Measurements from ENCODE around the gene SLC39A1. TPM values are rescaled to one million over a fixed set of nuclear protein-coding genes. Genes with fewer than 3 reads are reported as not detected.

SLC39A1 gene
- polyA plus RNA-seq, 1 experiment = 84.0 TPM

DNA sequence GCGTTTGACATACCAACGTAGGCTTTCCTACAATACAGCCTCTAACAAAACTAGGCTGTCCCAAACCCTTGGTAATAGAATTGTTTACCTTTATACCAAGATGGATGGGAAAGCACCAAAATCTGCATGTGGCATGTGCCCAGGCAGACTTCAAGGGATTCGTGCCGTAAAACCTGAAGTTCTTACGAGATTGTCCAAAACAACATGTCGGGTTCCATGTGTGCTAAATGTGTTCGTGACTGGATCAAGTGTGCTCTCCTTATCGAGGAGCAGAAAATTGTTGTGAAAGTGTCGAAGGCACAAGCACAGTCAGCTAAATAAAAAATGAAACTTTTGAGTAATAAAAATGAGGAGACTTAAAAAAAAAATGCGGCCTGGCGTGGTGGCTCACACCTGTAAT is 32.3 kb upstream of the SLC39A1 start:
- TF ChIP-seq, protein P1, sequence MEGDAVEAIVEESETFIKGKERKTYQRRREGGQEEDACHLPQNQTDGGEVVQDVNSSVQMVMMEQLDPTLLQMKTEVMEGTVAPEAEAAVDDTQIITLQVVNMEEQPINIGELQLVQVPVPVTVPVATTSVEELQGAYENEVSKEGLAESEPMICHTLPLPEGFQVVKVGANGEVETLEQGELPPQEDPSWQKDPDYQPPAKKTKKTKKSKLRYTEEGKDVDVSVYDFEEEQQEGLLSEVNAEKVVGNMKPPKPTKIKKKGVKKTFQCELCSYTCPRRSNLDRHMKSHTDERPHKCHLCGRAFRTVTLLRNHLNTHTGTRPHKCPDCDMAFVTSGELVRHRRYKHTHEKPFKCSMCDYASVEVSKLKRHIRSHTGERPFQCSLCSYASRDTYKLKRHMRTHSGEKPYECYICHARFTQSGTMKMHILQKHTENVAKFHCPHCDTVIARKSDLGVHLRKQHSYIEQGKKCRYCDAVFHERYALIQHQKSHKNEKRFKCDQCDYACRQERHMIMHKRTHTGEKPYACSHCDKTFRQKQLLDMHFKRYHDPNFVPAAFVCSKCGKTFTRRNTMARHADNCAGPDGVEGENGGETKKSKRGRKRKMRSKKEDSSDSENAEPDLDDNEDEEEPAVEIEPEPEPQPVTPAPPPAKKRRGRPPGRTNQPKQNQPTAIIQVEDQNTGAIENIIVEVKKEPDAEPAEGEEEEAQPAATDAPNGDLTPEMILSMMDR (IDR thresholded peaks at IDR 0.05; ENCODE audit: low read depth, low read length) = no peak
- ChIA-PET POLR2A (interaction anchor here (0.6 kb wide), 1 partner anchor 276 kb away, joined by 3 read pairs; no protein-coding TSS in a partner anchor), CTCF (interaction anchor here (1.2 kb wide), 1 partner anchor 172 kb away, joined by 3 read pairs; no protein-coding TSS in a partner anchor)
- DNase-seq (ENCODE audit: low read depth, low spot score) = no peak
- Histone ChIP-seq H3K4me3 (ENCODE audit: low read depth, low read length) (no peak overlapping the region), H3K27ac (ENCODE audit: low read depth, low read length) (no peak overlapping the region), H3K27me3 (ENCODE audit: control insufficient read depth, insufficient read depth, low read length) (no peaks in the 10 kb centered on the region), H3K9me3 (ENCODE audit: control insufficient read depth, insufficient read depth, low read length) (no peaks in the 10 kb centered on the region)

DNA sequence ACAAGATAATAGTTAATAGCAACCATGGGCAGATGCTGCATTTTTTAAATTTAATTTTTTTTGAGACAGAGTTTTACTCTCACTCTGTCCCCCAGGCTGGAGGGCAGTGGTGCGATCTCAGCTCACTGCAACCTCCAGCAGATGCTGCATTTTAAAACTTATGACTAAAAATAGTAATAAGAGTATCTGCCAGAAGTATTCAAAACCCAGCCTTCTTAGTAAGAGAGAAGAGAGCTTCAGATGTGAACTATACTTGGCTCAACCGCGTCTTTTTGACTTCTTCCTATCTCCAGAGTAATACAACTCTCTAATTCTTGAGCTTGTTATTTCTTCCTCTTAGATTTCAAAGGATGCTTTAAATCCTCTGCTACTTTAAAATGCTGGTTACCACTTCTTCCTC is 31.9 kb upstream of the SLC39A1 start:
- no peak overlapping the region for H3K4me3 ChIP-seq (ENCODE audit: low read depth, low read length)
- no peak overlapping the region for H3K27ac ChIP-seq (ENCODE audit: low read depth, low read length)
- TF ChIP-seq, protein P1 (IDR thresholded peaks at IDR 0.05; ENCODE audit: low read depth, low read length) = no peak
- H3K9me3 ChIP-seq (ENCODE audit: control insufficient read depth, insufficient read depth, low read length) = no peaks in the 10 kb centered on the region
- POLR2A ChIA-PET = interaction anchor here (0.6 to 1.2 kb wide), 2 partner anchors 18 to 275 kb away, joined by 3 to 6 read pairs; partner anchors contain the start of gene JTB
- no peak for DNase-seq (ENCODE audit: low read depth, low spot score)
- H3K27me3 ChIP-seq (ENCODE audit: control insufficient read depth, insufficient read depth, low read length) = no peaks in the 10 kb centered on the region
- CTCF ChIA-PET = interaction anchor here (1.2 kb wide), 1 partner anchor 171 kb away, joined by 3 read pairs; no protein-coding TSS in a partner anchor

DNA sequence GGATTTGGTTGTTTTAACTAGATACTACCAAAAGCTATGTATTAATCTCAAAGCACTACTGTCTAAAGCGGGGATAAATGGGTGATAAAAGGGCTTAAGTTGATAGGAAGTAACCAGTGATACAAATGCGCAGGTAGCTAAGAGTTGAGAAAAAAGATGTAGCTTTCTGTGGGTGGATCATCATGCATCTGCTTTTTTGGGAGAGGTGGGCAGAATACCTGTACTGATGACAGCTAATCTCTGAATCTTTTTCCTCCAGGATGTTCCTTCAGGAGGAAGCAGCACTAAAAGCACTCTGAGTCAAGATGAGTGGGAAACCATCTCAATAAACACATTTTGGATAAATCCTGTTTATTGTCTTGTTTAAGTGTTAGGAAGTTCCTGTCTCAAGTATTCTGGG is 28.5 kb upstream of the SLC39A1 start:
- TF ChIP-seq, protein P1 (IDR thresholded peaks at IDR 0.05; ENCODE audit: low read depth, low read length) = no peak
- Histone ChIP-seq H3K27ac (ENCODE audit: low read depth, low read length) (no peak overlapping the region), H3K9me3 (ENCODE audit: control insufficient read depth, insufficient read depth, low read length) (no peaks in the 10 kb centered on the region; the same call in 1 of the 2 replicates), H3K4me3 (ENCODE audit: low read depth, low read length) (peak overlapping the region; percentile 88), H3K27me3 (ENCODE audit: control insufficient read depth, insufficient read depth, low read length) (no peaks in the 10 kb centered on the region)
- DNase-seq (ENCODE audit: low read depth, low spot score) = no peak
- ChIA-PET CTCF (interaction anchor here (0.6 kb wide), 1 partner anchor 358 kb away, joined by 3 read pairs; the partner anchor contains the start of gene CHTOP), POLR2A (interaction anchor here (2.3 kb wide), 1 partner anchor 229 kb away, joined by 20 read pairs; the partner anchor contains the start of gene UBAP2L)

DNA sequence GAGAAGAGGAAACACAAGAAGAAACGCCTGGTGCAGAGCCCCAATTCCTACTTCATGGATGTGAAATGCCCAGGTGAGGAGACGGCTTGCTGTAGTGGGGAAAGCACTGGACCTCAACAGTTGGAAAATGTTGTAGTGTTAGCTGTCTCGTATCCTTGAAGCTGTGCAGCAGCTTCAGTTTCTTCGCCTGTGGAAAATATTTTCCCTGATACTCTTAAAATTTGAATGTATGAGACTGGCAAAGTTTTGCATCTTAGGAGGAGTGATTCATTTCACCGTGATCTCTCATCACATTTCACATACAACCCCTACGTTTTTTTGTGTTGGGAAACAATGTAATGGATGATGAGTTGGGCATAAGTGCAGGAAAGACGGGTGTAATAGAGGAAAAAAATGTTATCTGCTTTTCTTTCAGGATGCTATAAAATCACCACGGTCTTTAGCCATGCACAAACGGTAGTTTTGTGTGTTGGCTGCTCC is 27.9 kb upstream of the SLC39A1 start:
- no peak for DNase-seq (ENCODE audit: low read depth, low spot score)
- ChIA-PET CTCF (interaction anchor here (0.6 to 1.5 kb wide), 2 partner anchors 24 to 358 kb away, joined by 3 to 5 read pairs; partner anchors contain the start of genes CHTOP and CREB3L4), POLR2A (interaction anchor here (0.6 to 2.3 kb wide), 12 partner anchors 8 to 423 kb away, joined by 3 to 35 read pairs (median 12); partner anchors contain the start of genes CREB3L4, DENND4B, JTB and NUP210L)
- Histone ChIP-seq H3K27me3 (ENCODE audit: control insufficient read depth, insufficient read depth, low read length) (no peaks in the 10 kb centered on the region), H3K4me3 (ENCODE audit: low read depth, low read length) (peak overlapping the region; percentile 88), H3K27ac (ENCODE audit: low read depth, low read length) (peak overlapping the region; percentile 83), H3K9me3 (ENCODE audit: control insufficient read depth, insufficient read depth, low read length) (no peaks in the 10 kb centered on the region; the same call in 1 of the 2 replicates)
- TF ChIP-seq, protein P1 (IDR thresholded peaks at IDR 0.05; ENCODE audit: low read depth, low read length) = no peak
